Pulmonary artery endothelial cell (primary cell): ENCODE measurements around the gene GDF11. TPM values are rescaled to one million over a fixed set of nuclear protein-coding genes. Genes with fewer than 3 reads are reported as not detected.

Experiments used
- DNase-seq: peaks from one replicate; pipeline ENCODE4 v3.0.0-alpha.2; 2011; ENCODE audit warnings: low read depth, low spot score
- total RNA-seq: library from RNA; depleted of rRNA; stranded (reverse); fragments of >200 nt; gene quantifications from 2 replicates; pipeline ENCODE4 v1.2.3, GENCODE V29; 2014

The GDF11 gene
- total RNA-seq, 1 donor from 2014 or later = 3.6 TPM

GRCh38 chr12:55723516-55724225 is 19.3 kb upstream of the GDF11 start:
- no peak for DNase-seq

GRCh38 chr12:55724226-55724939 is 18.5 kb upstream of the GDF11 start:
- DNase-seq = no peak

GRCh38 chr12:55724940-55725309 is 18.0 kb upstream of the GDF11 start:
- no peak for DNase-seq

GRCh38 chr12:55725556-55725955 is 17.4 kb upstream of the GDF11 start:
- no peak for DNase-seq

GRCh38 chr12:55726971-55727370 is 16.0 kb upstream of the GDF11 start:
- no peak for DNase-seq

GRCh38 chr12:55727643-55728185 is 15.2 kb upstream of the GDF11 start:
- no peak for DNase-seq

GRCh38 chr12:55728186-55728938 is 14.6 kb upstream of the GDF11 start:
- no peak for DNase-seq

- DNase-seq = peak; percentile 77
Observed at GRCh38 chr12:55728939-55729818, 13.7 kb upstream of the GDF11 start, which contains the start of gene CD63. Gene CD63, minus strand, starts transcription at chr12:55729009. Its CDS starts 668 bp downstream, at chr12:55728341.

- DNase-seq = no peak
Observed at GRCh38 chr12:55729819-55730818, 12.8 kb upstream of the GDF11 start.

- DNase-seq = no peak
Observed at GRCh38 chr12:55732288-55732687, 10.6 kb upstream of the GDF11 start.

- no peak for DNase-seq
Observed at GRCh38 chr12:55733021-55733555, 9.8 kb upstream of the GDF11 start.

GRCh38 chr12:55733858-55734257 is 9.1 kb upstream of the GDF11 start:
- DNase-seq = no peak

GRCh38 chr12:55734595-55734994 is 8.3 kb upstream of the GDF11 start:
- no peak for DNase-seq

- DNase-seq = no peak
Observed at GRCh38 chr12:55736076-55736475, 6.8 kb upstream of the GDF11 start.

GRCh38 chr12:55736780-55737580 is 5.9 kb upstream of the GDF11 start:
- no peak for DNase-seq

GRCh38 chr12:55737581-55738122 is 5.3 kb upstream of the GDF11 start:
- no peak for DNase-seq

- no peak for DNase-seq
Observed at GRCh38 chr12:55738123-55739024, 4.5 kb upstream of the GDF11 start.
